NOMO-1 treated with dmso at 0.1 percent for 144 hours (cell line): ENCODE measurements around the gene TIFAB.
"Not testable (repeated sequence)": the region's sequence is repeated elsewhere in the genome, so short reads cannot be mapped to it uniquely, and the experiment has no call there.

ENCODE experiments used
- DNase-seq: peaks from one replicate; lab custom pipeline; 2025; ENCODE audit not compliant: unreplicated experiment; lab: John Stamatoyannopoulos, UW

TIFAB gene, protein sequence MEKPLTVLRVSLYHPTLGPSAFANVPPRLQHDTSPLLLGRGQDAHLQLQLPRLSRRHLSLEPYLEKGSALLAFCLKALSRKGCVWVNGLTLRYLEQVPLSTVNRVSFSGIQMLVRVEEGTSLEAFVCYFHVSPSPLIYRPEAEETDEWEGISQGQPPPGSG

DNA sequence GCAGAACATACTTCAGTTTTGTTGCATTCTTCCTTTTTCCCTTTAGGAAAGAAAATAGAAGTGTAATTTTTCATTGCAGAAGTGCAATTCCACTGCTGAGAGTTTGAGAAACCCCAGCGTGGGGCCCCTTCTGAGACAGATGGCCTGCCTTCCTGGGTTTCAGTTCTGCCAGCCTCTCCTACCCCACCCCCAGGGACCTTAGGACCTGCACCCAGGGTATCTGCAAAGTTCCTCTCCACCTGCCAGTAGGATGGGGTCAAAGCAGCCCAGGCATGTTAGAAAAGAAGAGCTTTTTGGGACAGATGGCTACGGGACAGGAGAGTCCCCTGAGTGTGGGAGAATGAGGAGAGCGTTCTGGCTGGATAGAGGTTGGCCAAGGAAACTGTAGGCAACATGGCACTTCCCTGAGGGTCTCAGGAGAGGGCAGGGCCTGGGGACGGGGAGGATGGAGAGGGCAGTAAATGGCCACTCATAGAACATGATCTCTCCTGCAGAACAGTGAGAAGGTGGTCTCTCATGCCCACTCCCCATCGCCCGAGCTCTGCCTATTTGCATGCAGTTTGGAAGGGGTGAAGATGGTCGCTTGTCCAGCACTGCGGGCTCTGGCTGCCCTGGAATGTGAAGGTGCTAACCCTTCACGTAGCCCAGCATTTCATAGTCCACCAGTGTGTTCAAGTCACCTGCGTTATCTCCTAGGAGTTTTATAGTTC is at the start of gene TIFAB:
Gene TIFAB, minus strand, starts transcription at position 31 of the 710 bp plus-strand sequence. CDS start 2,412 bp downstream, outside the sequence.
- DNase-seq: no peak

DNA sequence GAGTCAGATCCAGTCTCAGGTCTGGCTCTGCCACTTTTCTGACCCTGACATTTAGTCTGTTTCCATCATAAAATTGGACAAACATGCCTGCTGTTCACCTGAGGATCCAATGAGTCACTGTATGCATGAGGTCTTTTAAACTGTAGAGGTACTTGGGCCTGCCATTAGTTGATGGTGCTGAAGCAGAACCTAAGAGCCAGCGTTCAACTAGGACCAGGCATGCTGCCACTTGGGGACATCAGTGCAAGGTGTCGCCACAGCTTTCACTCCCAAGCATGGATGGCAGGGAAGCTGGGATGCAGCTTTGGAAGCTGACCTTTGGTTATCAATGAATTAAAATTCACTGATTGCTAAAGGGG is 46.5 kb upstream of the TIFAB start:
- no peak for DNase-seq

DNA sequence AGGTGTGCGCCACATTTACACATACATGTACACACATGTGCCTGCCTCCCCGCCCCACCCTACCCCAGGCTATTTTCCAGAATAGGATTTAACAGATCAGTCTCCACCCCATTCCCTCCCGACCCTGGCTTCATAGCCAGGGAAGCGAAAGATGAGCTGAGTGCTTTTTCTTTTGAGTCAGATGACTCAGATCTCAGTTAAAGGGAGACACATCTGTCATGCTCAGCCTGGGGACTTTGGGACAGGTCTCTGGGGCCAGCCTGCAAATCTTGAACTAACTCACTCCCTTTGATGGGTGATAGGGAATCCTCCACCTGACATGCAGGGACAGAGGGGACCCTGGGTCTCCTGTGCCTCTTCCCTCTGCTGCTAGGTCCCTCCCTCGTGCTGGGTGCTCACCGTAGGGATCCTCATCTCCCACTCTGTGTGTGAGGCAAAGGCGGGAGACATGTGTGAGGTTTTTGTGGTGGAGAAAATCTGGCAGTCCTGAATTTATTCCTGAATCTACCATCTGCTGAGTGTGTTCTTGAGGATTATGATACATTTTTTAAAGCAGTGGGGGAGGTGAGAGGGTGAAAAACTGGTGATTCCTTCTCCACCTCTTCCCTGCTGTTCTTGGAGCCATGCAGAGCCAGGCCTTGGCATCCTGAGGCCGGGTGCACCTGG is 46.0 kb upstream of the TIFAB start:
- DNase-seq: no peak

DNA sequence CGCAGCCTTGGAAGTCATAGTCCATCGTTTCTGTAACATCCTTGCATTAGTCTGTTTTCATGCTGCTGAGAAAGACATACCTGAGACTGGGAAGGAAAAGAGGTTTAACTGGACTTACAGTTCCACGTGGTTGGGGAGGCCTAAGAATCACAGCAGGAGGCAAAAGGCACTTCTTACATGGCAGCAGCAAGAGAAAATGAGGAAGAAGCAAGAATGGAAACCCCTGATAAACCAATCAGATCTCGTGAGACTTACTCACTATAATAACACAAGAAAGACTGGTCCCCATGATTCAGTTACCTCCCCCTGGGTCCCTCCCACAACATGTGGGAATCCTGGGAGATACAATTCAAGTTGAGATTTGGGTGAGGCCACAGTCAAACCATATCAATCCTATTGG is 43.4 kb upstream of the TIFAB start:
- DNase-seq: not testable (repeated sequence)

DNA sequence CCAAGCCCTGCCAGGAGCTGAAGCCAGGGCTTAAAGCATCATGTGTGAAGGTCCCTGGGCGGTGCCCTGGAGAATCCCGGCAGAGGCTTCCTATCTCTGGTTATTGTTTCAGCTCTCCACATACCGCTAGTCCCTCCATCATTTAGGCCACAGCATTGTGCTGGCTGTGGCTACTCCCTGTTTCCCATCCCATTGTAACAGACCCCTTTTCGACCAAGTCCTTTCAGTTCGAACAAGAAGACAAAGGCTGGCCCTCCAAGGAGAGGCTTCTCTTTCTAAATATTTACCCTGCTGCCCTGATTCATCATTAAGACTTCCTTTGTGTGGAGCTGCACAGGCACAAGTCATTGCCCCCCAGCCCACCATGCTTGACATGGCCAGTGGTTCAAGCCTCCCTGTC is 42.0 kb upstream of the TIFAB start:
- no peak for DNase-seq

DNA sequence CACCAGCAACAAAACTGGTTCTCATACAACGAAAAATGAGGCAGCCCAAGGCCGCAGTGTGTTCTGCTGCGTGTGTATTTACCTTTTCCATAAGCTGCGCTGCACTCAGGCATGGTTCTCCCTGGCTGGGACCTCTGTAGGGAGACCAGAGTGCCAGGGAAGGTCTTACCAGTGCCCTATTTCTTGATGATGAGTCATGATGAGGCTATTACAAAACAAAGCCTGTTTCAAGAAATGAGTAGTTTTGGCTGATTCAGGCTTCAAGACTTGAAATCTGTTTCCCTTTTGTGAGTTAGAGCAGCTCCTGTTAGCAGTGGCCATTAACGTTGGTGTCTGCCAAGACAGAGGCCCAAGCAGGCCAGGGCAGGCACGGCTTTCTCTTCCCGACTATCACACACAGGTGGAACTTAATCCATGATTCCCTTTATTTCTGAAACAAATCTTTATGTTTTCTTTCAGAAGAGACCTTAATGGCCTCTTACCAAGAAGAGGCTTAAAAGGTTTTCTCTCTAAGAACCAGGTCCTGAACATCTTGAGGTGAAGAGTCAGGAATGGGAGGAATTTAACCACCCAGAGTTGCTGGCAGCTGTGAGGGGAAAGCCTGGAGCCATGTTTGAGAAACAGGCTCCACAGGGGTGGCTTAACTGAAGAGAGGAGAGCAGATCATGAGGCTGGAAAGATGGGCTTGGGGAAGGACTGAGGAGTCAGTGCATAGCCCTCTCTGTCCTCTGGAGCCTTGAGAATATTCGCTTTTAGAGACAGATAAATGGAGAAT is 41.4 kb upstream of the TIFAB start:
- peak; percentile 21 for DNase-seq

DNA sequence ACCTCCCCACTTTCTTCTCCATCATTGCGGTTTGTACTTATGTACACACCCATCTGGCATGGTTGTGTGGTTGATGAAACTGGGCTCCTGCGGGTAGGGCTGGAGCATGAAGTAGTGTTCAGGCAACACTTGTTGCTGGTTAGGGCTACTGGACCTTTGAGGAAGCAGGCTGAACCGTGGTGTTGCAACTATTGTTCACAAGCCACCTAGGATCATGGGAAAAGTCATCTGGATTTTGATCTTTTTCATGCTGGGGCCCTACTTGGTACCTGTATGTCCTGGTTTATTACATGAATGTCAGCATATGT is 40.1 kb upstream of the TIFAB start:
- no peak for DNase-seq

DNA sequence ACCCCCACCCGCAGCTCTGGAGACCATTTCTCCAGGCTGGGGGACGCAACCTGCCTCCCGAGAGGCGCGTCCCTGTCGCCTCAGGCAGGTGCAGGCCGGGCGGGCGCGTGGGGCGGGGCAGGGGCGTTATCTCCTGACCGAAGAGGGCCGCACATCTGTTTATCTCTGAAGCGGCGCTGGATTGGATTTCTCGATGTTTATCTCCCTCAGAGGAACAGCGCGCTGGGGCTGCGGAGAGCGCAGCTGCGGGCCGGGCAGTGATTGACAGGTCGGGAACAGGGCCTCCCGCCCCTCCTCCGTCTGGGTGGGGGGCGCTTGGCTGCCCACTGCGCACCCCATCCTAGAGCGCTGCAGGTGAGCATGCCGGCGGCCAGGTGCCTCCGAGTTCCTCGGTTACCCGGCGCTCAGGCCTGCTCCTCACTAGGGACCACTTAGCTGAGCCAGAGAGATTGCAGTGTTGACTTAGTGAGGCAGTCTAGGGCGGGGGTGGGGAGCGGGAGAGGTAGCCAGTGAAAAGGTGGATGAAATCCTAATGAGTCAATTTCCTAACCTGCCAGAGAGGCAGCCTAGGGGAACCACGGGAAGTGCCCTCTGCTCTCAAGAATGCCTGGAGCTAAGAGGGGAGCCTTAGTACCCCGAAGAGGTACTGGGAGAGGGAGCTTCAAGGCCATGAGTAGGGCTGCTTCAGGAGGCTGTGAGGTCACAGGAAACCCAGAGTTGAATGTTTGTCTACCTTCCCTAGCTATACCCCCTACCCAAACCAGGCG is 39.6 kb upstream of the TIFAB start:
- DNase-seq: no peak

DNA sequence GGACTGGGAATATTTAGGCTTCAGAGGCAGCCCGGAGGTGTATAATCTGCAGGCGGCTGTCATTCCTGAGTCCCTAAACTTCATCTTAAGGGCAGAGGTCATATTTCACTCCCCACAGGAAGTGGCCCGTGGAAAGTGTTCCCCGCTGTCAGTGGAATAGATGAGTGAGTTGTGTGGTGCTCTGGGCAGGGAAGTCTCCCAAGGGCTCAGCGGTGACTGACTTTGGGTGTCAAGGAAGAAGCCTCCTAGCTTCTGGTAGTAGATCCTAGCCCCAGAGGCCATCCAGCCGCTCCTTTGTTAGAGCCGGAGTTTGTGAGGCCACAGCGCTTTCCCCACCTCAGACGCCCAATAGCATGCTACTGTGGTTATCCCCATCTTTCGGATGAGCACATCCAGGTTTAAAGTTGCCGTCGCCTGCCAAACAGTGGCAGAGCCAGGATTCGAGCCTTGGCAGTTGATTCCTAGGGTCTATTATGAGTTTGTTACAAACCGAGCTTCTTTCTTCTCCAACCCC is 38.9 kb upstream of the TIFAB start:
- DNase-seq: no peak

DNA sequence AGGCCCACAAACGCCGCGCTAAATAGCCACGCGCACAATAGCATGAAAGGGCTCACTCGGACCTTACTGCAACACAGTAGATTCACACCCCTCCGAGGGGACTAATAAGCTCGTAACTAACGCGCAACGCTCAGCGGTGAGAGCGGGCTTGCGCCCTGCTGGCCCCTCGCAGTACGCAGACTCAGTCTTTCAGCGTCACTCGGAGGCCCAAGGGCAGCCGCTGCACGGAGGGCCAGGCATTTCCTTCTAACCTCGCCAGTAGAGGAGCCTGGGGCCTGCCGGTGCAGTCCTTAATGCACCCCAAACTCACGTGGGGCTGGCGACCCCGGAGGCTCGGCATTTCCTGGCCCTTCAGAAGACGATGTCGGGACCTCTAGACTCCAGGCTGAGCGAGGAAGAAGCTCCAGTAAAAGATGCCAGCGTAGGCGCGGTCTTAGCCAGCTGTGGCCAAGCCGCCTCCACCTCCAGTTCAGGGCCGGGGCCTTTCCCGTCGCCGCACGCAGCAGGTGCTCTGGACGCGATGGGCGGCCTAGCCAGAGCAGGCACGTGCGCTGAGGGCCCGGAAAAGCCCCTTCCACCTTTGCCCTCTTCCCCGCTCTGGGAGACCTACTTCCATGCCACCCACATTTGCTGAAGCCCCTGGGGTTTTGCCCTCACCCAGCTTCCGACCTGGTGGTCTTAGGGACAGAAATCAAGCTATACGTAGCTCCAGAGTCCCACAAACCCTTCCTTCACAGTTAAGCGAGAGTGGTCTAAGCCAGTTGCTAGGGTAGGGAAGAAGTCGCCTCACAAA is 38.3 kb upstream of the TIFAB start:
- DNase-seq: no peak

DNA sequence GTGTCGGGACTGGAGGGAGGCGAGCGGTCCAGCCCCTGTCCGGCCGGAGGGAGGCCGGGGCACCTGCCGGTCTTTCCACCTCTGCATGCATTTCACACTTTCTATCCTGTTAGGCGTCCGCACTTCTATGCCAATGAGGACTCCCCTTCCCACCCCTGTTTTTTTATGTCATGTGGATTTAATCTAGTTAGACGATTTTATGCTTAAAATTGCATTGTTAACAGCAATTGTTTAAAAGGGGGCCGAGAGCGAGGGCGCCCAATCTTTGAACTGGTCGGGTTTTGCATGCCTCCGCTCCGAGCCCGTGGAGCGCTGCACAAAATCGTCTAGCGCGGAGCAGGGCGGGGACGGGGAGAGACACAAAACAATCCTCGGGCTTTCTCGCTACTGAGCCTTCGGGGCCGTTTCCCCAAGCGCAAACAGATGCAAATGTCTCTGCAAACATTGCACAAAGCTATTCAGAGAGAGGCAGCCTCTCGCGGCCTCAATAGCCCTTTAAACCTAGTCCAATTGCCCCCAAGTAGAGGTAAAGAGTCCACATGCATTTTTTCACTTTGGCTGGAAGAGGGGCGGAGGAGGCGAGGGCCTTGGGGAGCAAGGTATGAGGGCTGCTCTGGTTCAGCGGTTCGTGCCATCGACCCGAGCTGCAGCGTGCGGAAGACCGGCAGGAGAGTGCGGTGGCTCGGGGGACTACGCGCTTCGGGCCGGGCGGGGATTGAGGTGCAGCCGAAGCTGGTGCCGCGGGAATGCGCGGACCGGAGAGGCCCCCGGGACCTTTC is 37.5 kb upstream of the TIFAB start:
- no peak for DNase-seq

DNA sequence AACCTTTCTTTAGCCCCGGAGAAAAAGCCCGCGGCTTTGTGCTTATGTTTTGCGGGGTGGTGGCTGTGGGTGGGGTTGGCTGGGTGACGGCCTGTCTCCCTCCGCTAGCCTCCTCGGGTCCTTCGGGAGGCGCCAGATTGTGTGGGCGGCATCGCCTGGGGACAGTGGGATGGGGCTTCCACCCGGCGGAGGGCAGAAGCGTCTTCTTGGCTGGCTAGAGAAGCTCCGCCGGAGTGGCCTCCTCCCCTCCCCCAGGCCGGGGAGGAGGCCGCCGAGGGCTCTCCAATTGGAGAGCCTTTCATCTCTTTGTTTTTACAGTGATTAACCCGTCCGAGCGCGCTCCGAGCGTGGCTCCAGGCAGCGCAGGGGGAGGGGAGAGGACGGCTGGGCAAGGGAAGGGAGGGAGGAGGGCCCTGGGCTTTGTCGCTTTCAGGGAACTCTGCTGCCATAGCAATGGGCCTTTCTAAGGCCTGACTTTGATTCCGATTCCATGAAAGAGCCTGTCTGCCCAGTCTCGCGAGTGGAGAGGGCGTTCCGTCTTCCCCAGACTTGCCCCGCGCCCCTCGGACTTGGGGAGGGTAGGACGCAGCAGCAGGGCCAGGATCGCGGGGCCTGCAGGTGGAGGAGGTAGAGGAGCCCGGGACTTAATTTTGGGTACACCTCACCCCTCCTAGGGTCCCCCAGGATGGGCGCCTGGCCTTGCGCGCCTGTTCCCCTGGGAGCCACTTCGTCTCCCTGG is 36.7 kb upstream of the TIFAB start:
- DNase-seq: no peak

DNA sequence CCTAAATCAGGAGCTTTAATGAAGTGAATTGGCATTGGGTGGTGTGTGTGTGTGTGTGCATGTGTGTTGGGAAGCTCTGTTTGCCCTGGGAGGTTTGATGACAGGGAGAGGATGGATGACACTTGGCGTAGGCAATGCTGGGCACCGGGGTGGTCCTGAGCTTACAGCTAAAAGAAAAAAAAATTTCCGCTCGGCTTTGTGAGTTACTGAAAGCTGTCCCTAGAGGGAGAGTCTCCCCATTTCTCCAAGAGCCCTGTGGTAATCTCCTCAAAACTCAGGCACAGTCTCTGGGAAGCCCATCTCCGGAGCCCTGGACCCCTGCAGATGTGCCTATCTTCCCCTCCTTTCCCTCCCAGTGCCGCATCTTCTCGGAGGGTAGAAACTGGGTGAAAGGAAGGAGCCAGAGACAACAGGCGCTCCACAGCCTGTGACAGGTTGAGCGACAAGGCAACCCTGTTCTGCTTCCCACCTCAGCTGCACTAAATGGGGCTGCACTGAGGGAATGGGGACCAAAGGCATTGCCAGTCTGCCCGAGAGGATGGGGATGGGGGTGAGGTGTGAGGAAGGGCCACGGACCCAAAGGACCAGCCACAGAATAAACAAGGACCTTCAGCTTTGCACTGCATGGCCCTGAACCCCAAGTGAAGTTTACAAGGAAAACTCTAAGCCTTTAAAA is 35.8 kb upstream of the TIFAB start:
- no peak for DNase-seq

DNA sequence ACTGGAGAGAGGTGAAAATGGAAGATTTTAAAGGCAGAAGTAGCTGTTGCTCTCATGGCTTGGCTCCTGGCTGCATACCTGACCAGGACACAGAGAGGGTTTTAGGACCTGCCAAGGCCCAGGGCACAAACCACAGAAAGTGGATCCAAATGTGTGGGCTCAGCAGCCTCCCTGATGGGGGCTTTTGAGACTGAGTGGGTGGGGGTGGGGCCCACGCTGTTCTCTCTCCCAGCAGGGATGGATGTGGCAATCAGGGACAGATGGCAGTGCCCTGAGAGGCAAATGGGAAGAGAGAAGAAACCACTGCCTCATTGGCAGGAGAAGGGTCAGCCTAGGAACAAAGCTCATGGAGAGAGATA is 34.9 kb upstream of the TIFAB start:
- DNase-seq: no peak

DNA sequence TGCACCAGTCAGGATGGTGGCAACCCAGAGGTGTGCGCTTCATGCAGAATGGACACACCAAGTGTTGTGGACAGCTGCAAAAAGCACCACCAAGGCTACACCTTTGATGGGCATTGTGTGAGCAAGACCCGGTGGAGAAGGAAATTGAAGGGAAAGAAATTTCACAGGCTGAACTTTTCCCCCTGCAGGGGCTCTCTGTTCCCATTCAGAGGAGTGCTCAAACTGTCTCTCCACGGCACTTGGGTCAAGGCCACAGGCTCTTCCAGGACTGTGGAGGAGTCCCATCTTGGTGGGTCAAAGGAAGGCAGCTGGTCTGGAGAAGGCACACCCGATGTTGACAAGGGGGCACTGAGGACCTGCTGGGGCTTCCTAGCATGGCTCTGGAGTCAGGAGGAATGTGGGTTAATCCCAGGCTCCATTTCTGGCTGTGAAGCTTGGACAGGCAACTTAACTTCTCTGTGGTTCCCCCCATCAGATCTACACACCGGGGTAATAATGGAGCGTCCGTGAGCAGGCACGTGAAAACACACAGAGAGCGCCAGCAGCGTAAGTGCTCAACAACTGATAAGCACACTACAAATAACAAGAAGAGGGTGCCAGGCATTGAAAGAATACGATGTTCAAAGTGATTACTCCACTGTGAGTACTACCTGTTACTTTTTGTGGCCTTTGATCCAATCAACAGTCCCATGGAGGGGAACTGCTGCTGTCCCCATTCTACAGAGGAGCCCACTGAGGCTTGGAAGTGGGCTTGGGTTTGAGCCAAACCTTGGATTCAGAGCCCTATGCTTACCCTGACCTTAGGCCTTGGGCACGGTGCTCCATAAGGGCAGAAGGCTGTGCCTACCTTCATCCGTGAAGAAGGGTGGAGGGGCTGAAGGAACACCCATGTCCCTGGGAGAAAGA is 34.2 kb upstream of the TIFAB start:
- DNase-seq: no peak

DNA sequence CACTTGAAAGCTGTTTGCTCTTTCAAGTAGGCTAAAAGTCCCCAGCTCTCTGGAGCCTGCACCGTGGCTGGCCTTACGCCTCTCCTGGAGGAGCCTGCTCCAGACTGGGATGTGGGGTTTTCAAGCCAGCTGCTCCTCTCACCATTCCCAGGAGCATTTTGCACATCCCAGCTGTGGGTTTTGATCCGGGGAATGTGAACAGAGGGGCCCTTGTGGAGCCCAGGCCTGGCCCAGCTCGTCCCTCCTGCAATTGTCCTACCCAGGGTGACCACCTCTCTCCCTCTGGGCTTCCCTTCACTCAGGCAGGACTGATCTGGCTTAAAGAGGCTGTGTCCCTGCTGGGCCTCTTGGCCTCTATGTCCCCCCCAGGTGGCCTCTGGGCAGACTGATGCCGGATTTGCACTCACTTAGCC is 32.5 kb upstream of the TIFAB start:
- DNase-seq: no peak

DNA sequence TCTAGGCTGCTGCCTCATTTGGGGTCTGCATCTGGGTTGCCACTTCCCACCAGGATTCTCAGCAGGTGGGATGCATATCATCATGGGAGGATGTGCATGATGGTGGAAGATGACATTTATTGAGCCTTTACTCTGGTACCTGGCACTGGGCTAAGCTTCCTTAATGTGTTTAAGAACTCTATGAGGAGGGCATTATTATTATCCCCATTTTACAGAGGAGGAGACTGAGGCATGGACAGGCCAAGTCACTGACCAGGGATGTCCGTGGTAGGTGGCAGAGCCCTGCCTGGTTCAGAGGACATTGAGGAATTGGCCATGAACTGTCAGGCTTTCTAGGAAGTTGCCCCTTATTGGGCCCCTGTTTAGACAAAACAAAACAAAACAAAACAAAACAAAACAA is 31.1 kb upstream of the TIFAB start:
- no peak for DNase-seq
